Measurements from ENCODE around the gene RBM10.
"Not testable (repeated sequence)": the region's sequence is repeated elsewhere in the genome, so short reads cannot be mapped to it uniquely, and the experiment has no call there.

The RBM10 gene

GRCh38 chrX:47144626-47145394, at the start of gene RBM10, which contains the start of gene NDUFB11:
RBM10 (plus strand) TSS chrX:47145221; CDS start chrX:47147482, 2,261 bp downstream.
NDUFB11 (minus strand) TSS chrX:47144702; CDS start chrX:47144679, 23 bp downstream.
- peak; percentile 92 for DNase-seq

- no peak for DNase-seq
These were observed 48.0 kb upstream of the RBM10 start for GRCh38 chrX:47097018-47097417.

- DNase-seq: no peak
These were observed 46.5 kb upstream of the RBM10 start for GRCh38 chrX:47098338-47099094.

- no peak for DNase-seq
These were observed 43.8 kb upstream of the RBM10 start for GRCh38 chrX:47101206-47101605.

- not testable (repeated sequence) for DNase-seq
These were observed 33.9 kb upstream of the RBM10 start for GRCh38 chrX:47110936-47111615.

- DNase-seq: no peak
These were observed 32.6 kb upstream of the RBM10 start for GRCh38 chrX:47112316-47112954.

- DNase-seq: not testable (repeated sequence)
These were observed 28.4 kb upstream of the RBM10 start for GRCh38 chrX:47116551-47117110.

GRCh38 chrX:47124466-47124865, 20.6 kb upstream of the RBM10 start:
- DNase-seq: not testable (repeated sequence)

- DNase-seq: peak; percentile 90
These were observed 15.7 kb upstream of the RBM10 start for GRCh38 chrX:47129157-47129898.

GRCh38 chrX:47129899-47130358, 15.1 kb upstream of the RBM10 start:
- no peak for DNase-seq

GRCh38 chrX:47133493-47133892, 11.5 kb upstream of the RBM10 start:
- no peak for DNase-seq

GRCh38 chrX:47135650-47136049, 9.4 kb upstream of the RBM10 start:
- not testable (repeated sequence) for DNase-seq

- no peak for DNase-seq
These were observed 6.8 kb upstream of the RBM10 start for GRCh38 chrX:47138171-47138570.

- DNase-seq: no peak
These were observed 961 bp upstream of the RBM10 start for GRCh38 chrX:47143894-47144625.

GRCh38 chrX:47145395-47146120, 537 bp downstream of the RBM10 start:
- no peak for DNase-seq

GRCh38 chrX:47146121-47146935, 1.3 kb downstream of the RBM10 start:
- DNase-seq: no peak

- DNase-seq: no peak
These were observed 2.2 kb downstream of the RBM10 start for GRCh38 chrX:47146936-47147859.

- peak; percentile 30 for DNase-seq
These were observed 3.9 kb downstream of the RBM10 start for GRCh38 chrX:47148946-47149345.

All from stimulated activated CD4-positive, alpha-beta T cell treated with anti-CD3 and anti-CD28 coated beads, Interleukin-4, amount 100 ng/mL, for 24 hours (primary cell).